Neural progenitor cell (in vitro differentiated cells): ENCODE results near the gene MAP3K4. TPM values are rescaled to one million over a fixed set of nuclear protein-coding genes. Genes with fewer than 3 reads are reported as not detected.
A peak's percentile ranks its signal among the peaks of the same experiment; 100 is the strongest.

Experiments
- DNase-seq: peaks from one replicate; pipeline ENCODE4 v3.0.0-alpha.2; 2016; ENCODE audit warnings: low spot score
- H2AFZ ChIP-seq: fragments of 200-600 bp; sonication (generic); replicated peaks from 2 replicates; pipeline ENCODE4 v1.6.1; 2016; ENCODE audit warnings: antibody characterized with exemption
- H3F3A ChIP-seq: fragments of 200-600 bp; sonication (generic); 2 replicates; pipeline ENCODE4 v1.6.1; 2016; ENCODE audit warnings: antibody characterized with exemption, low read depth
- H3K27ac ChIP-seq: fragments of 200-600 bp; sonication (generic); 2 replicates; pipeline ENCODE4 v1.5.1; 2016; ENCODE audit warnings: mild to moderate bottlenecking
- H3K27me3 ChIP-seq: fragments of 200-600 bp; sonication (generic); 2 replicates; pipeline ENCODE4 v1.6.1; 2016; ENCODE audit warnings: mild to moderate bottlenecking, moderate library complexity
- H3K36me3 ChIP-seq: fragments of 200-600 bp; sonication (generic); 2 replicates; pipeline ENCODE4 v1.5.1; 2016
- H3K4me1 ChIP-seq: fragments of 200-600 bp; sonication (generic); 2 replicates; pipeline ENCODE4 v1.6.1; 2016; ENCODE audit warnings: mixed run types
- H3K4me2 ChIP-seq: fragments of 200-600 bp; sonication (generic); 2 replicates; pipeline ENCODE4 v1.6.1; 2016
- H3K4me3 ChIP-seq: fragments of 200-600 bp; sonication (generic); 2 replicates; pipeline ENCODE4 v1.5.1; 2016
- H3K79me2 ChIP-seq: fragments of 200-600 bp; sonication (generic); 2 replicates; pipeline ENCODE4 v1.6.1; 2016; ENCODE audit warnings: low read depth
- H3K9ac ChIP-seq: fragments of 200-600 bp; sonication (generic); 2 replicates; pipeline ENCODE4 v1.6.1; 2016
- H3K9me3 ChIP-seq: fragments of 200-600 bp; sonication (generic); 2 replicates; pipeline ENCODE4 v1.5.1; 2016; ENCODE audit warnings: low read depth
- H4K20me1 ChIP-seq: fragments of 200-600 bp; sonication (generic); 2 replicates; pipeline ENCODE4 v1.6.1; 2016; ENCODE audit warnings: low read depth
- H3K27ac Mint-ChIP-seq: 3 replicates; pipeline ENCODE4 v1.8.0; 2021; ENCODE audit warnings: mixed read lengths
- H3K27me3 Mint-ChIP-seq: 2 replicates; pipeline ENCODE4 v1.8.0; 2022; ENCODE audit warnings: low read depth, mild to moderate bottlenecking, inconsistent platforms, moderate library complexity, mixed read lengths; ENCODE audit not compliant: insufficient read depth
- H3K36me3 Mint-ChIP-seq: 3 replicates; pipeline ENCODE4 v1.8.0; 2021; ENCODE audit warnings: mixed read lengths
- H3K4me1 Mint-ChIP-seq: 3 replicates; pipeline ENCODE4 v1.8.0; 2021; ENCODE audit warnings: mixed read lengths
- H3K4me3 Mint-ChIP-seq: 3 replicates; pipeline ENCODE4 v1.8.0; 2021; ENCODE audit warnings: mild to moderate bottlenecking, moderate library complexity, mixed read lengths
- H3K9me3 Mint-ChIP-seq: 3 replicates; pipeline ENCODE4 v1.8.0; 2020; ENCODE audit warnings: mixed read lengths
- CTCF ChIP-seq: fragments of 200-600 bp; sonication (generic); IDR thresholded peaks from 2 replicates; pipeline ENCODE4 v1.5.1; 2017; ENCODE audit warnings: antibody characterized with exemption, mild to moderate bottlenecking
- EZH2 ChIP-seq: fragments of 200-600 bp; sonication (generic); IDR thresholded peaks from 2 replicates; pipeline ENCODE4 v1.6.1; 2017; ENCODE audit warnings: antibody characterized with exemption, mild to moderate bottlenecking, moderate library complexity
- EZH2phosphoT487 ChIP-seq: fragments of 200-600 bp; sonication (generic); IDR thresholded peaks from 2 replicates; pipeline ENCODE4 v1.6.1; 2017; ENCODE audit warnings: antibody characterized with exemption
- total RNA-seq: library from RNA; depleted of rRNA; stranded (reverse); fragments of >200 nt; gene quantifications from 2 replicates; pipeline ENCODE4 v1.2.3, GENCODE V29; 2015; ENCODE audit warnings: low replicate concordance

Gene MAP3K4
- total RNA-seq, 1 donor from 2014 or later, result 59.6 TPM

- H4K20me1 ChIP-seq, result no peaks in the 10 kb centered on the region
- H3K9me3 ChIP-seq, result no peaks in the 10 kb centered on the region
- no peaks in the 10 kb centered on the region for H3K27me3 Mint-ChIP-seq
- no peaks in the 10 kb centered on the region for H3K4me1 ChIP-seq
- H3K79me2 ChIP-seq, result no peaks in the 10 kb centered on the region
- no peak overlapping the region for H3K9ac ChIP-seq
- no peak overlapping the region for H3K4me3 ChIP-seq
- no peak overlapping the region for H3K4me3 Mint-ChIP-seq
- no peaks in the 10 kb centered on the region for H3K4me1 Mint-ChIP-seq
- no peak overlapping the region for H3K4me2 ChIP-seq
- H3K9me3 Mint-ChIP-seq, result no peaks in the 10 kb centered on the region
- TF ChIP-seq CTCF, result no peak
- no peak for TF ChIP-seq EZH2phosphoT487
- TF ChIP-seq EZH2, result no peak
- H3K36me3 ChIP-seq, result no peaks in the 10 kb centered on the region
- H3F3A ChIP-seq, result no peaks in the 10 kb centered on the region
- DNase-seq, result no peak
- H3K36me3 Mint-ChIP-seq, result peaks cover 35% of the 10 kb centered on the region
- no peak overlapping the region for H3K27ac ChIP-seq
- H3K27me3 ChIP-seq, result no peaks in the 10 kb centered on the region
- peak overlapping the region; percentile 79 for H3K27ac Mint-ChIP-seq
- H2AFZ ChIP-seq, result no peak overlapping the region
These were observed 160.3 kb downstream of the MAP3K4 start for GRCh38 chr6:161151660-161152526.

GRCh38 chr6:161152527-161152862 lies 160.9 kb downstream of the MAP3K4 start:
- Histone ChIP-seq H3K27me3 (no peaks in the 10 kb centered on the region), H2AFZ (no peak overlapping the region), H3K27ac (no peak overlapping the region), H3K4me1 (no peaks in the 10 kb centered on the region), H3K9me3 (no peaks in the 10 kb centered on the region), H3K4me3 (no peak overlapping the region), H3F3A (no peaks in the 10 kb centered on the region), H3K36me3 (no peaks in the 10 kb centered on the region), H3K9ac (no peak overlapping the region), H4K20me1 (no peaks in the 10 kb centered on the region), H3K4me2 (no peak overlapping the region), H3K79me2 (no peaks in the 10 kb centered on the region)
- Mint-ChIP-seq H3K4me1 (no peaks in the 10 kb centered on the region), H3K27me3 (no peaks in the 10 kb centered on the region), H3K27ac (no peak overlapping the region), H3K4me3 (no peak overlapping the region), H3K9me3 (no peaks in the 10 kb centered on the region), H3K36me3 (peaks cover 34% of the 10 kb centered on the region)
- DNase-seq, result no peak
- no peak for TF ChIP-seq EZH2

- Histone ChIP-seq H3K4me1 (no peaks in the 10 kb centered on the region), H3K9me3 (no peaks in the 10 kb centered on the region), H3K4me3 (no peak overlapping the region), H3K27ac (no peak overlapping the region), H3F3A (no peaks in the 10 kb centered on the region), H3K27me3 (no peaks in the 10 kb centered on the region), H4K20me1 (no peaks in the 10 kb centered on the region), H3K4me2 (no peak overlapping the region), H3K9ac (no peak overlapping the region), H3K79me2 (no peaks in the 10 kb centered on the region), H3K36me3 (no peaks in the 10 kb centered on the region), H2AFZ (no peak overlapping the region)
- Mint-ChIP-seq H3K36me3 (peaks cover 35% of the 10 kb centered on the region), H3K9me3 (no peaks in the 10 kb centered on the region), H3K4me1 (no peaks in the 10 kb centered on the region), H3K27ac (no peak overlapping the region), H3K27me3 (no peaks in the 10 kb centered on the region), H3K4me3 (no peak overlapping the region)
- no peak for DNase-seq
- peak; percentile 33 for TF ChIP-seq CTCF
- no peak for TF ChIP-seq EZH2
These were observed 161.5 kb downstream of the MAP3K4 start for GRCh38 chr6:161152907-161153662.

- Mint-ChIP-seq H3K4me3 (no peak overlapping the region), H3K4me1 (no peaks in the 10 kb centered on the region), H3K36me3 (peaks cover 33% of the 10 kb centered on the region), H3K9me3 (no peaks in the 10 kb centered on the region), H3K27me3 (no peaks in the 10 kb centered on the region), H3K27ac (no peak overlapping the region)
- Histone ChIP-seq H2AFZ (no peak overlapping the region), H3K27ac (no peak overlapping the region), H3F3A (no peaks in the 10 kb centered on the region), H3K4me2 (no peak overlapping the region), H3K36me3 (no peaks in the 10 kb centered on the region), H4K20me1 (no peaks in the 10 kb centered on the region), H3K79me2 (no peaks in the 10 kb centered on the region), H3K4me1 (no peaks in the 10 kb centered on the region), H3K9ac (no peak overlapping the region), H3K27me3 (no peaks in the 10 kb centered on the region), H3K9me3 (no peaks in the 10 kb centered on the region), H3K4me3 (no peak overlapping the region)
- no peak for DNase-seq
- TF ChIP-seq EZH2 (no peak), EZH2phosphoT487 (no peak), CTCF (no peak)
These were observed 162.2 kb downstream of the MAP3K4 start for GRCh38 chr6:161153725-161154124.
